B cell (primary cell): ENCODE data around the gene DDX52. TPM values are rescaled to one million over a fixed set of nuclear protein-coding genes. Genes with fewer than 3 reads are reported as not detected.

Source experiments
- ATAC-seq: fragments of 200-7000 bp; cut with Tn5 transposase; one replicate; pipeline ENCODE4 v1.10.0; 2021; ENCODE audit warnings: low read depth, mild to moderate bottlenecking, moderate number of reproducible peaks, moderate library complexity
- CTCF ChIA-PET: fragments of 350-600 bp; sonication (Branson Sonifier 250); formaldehyde crosslinking; loops from one replicate; lab custom pipeline; 2021; ENCODE audit warnings: antibody characterized with exemption, inconsistent platforms; lab: Charles Lee
- POLR2A ChIA-PET: fragments of 350-600 bp; sonication (Branson Sonifier 250); formaldehyde crosslinking; loops from one replicate; lab custom pipeline; 2021; ENCODE audit warnings: antibody characterized with exemption; lab: Charles Lee
- DNase-seq: peaks from one replicate; pipeline ENCODE4 v3.0.0; 2013
- H2AFZ ChIP-seq: 2 replicates; pipeline ENCODE4 v1.6.1; 2012; ENCODE audit warnings: mild to moderate bottlenecking, low read depth, low read length; ENCODE audit not compliant: insufficient read depth, poor library complexity, severe bottlenecking
- H3K27ac ChIP-seq, 2 donors: 1 replicate in 1 of 2; 2 replicates in 1 of 2; pipeline ENCODE4 v1.5.1; 2012 to 2013; ENCODE audit warnings: low read length in 2 of 2, mild to moderate bottlenecking in 2 of 2, moderate library complexity in 1 of 2
- H3K27me3 ChIP-seq, 4 experiments: fragments of 200-600 bp in 1 of 4; sonication (generic) in 1 of 4; replicated peaks in 1 of 4; 1 replicate in 2 of 4; 2 replicates in 2 of 4; pipeline versions ENCODE4 v1.6.1 to v1.7.0; 2013 to 2016; ENCODE audit warnings: low read length in 3 of 4, mild to moderate bottlenecking in 2 of 4, mixed read lengths in 1 of 4, moderate library complexity in 1 of 4; ENCODE audit not compliant: insufficient read depth in 4 of 4, control insufficient read depth in 3 of 4; ENCODE audit errors: control extremely low read depth in 1 of 4
- H3K36me3 ChIP-seq, 2 experiments: replicated peaks in 1 of 2; 1 replicate in 1 of 2; 2 replicates in 1 of 2; pipeline versions ENCODE4 v1.6.1 to v1.7.1; 2013; ENCODE audit warnings: low read length in 1 of 2; ENCODE audit not compliant: insufficient read depth in 2 of 2, control insufficient read depth in 1 of 2; ENCODE audit errors: control extremely low read depth in 1 of 2, extremely low read depth in 1 of 2
- H3K4me1 ChIP-seq, 2 donors: fragments of 200-600 bp in 1 of 2; sonication (generic) in 1 of 2; 1 replicate in 1 of 2; 2 replicates in 1 of 2; pipeline versions ENCODE4 v1.5.1 to v1.6.1; 2013 to 2017; ENCODE audit warnings: low read length in 2 of 2; ENCODE audit not compliant: control insufficient read depth in 2 of 2, insufficient read depth in 2 of 2
- H3K4me2 ChIP-seq: replicated peaks from 2 replicates; pipeline ENCODE3; 2012; ENCODE audit warnings: mild to moderate bottlenecking, low read depth, low read length; ENCODE audit not compliant: poor library complexity, severe bottlenecking
- H3K4me3 ChIP-seq, 5 experiments: fragments of 200-600 bp in 1 of 5; sonication (generic) in 1 of 5; 1 replicate in 3 of 5; 2 replicates in 2 of 5; pipeline versions ENCODE4 v1.5.1 to v1.7.0; 2011 to 2016; ENCODE audit warnings: low read length in 4 of 5, mild to moderate bottlenecking in 4 of 5, low read depth in 2 of 5, control low read depth in 1 of 5, moderate library complexity in 1 of 5; ENCODE audit not compliant: insufficient read depth in 1 of 5; ENCODE audit errors: control extremely low read depth in 1 of 5, extremely low read depth in 1 of 5
- H3K79me2 ChIP-seq: fragments of 200-600 bp; sonication (generic); one replicate; pipeline ENCODE4 v1.6.0; 2016; ENCODE audit warnings: low read length; ENCODE audit not compliant: control insufficient read depth, insufficient read depth
- H3K9ac ChIP-seq: fragments of 200-600 bp; sonication (generic); 2 replicates; pipeline ENCODE4 v1.6.1; 2017; ENCODE audit warnings: mild to moderate bottlenecking, low read length, moderate library complexity
- H3K9me3 ChIP-seq, 3 donors: one replicate each; pipeline versions ENCODE4 v1.6.1 to v1.7.1; 2013; ENCODE audit warnings: low read length in 2 of 3; ENCODE audit not compliant: control insufficient read depth in 2 of 3, insufficient read depth in 1 of 3; ENCODE audit errors: control extremely low read depth in 1 of 3
- H4K20me1 ChIP-seq: 2 replicates; pipeline ENCODE4 v1.6.0; 2012; ENCODE audit warnings: mild to moderate bottlenecking, low read length; ENCODE audit not compliant: insufficient read depth, control insufficient read depth, poor library complexity, severe bottlenecking
- H3K27ac Mint-ChIP-seq: one replicate; pipeline ENCODE4 v1.8.0; 2021; ENCODE audit warnings: mixed read lengths
- H3K27me3 Mint-ChIP-seq: one replicate; pipeline ENCODE4 v1.8.0; 2021; ENCODE audit warnings: mixed read lengths
- H3K4me1 Mint-ChIP-seq: one replicate; pipeline ENCODE4 v1.8.0; 2021; ENCODE audit warnings: mixed read lengths
- H3K4me3 Mint-ChIP-seq: one replicate; pipeline ENCODE4 v1.8.0; 2021; ENCODE audit warnings: mixed read lengths
- H3K9me3 Mint-ChIP-seq: one replicate; pipeline ENCODE4 v1.8.0; 2022; ENCODE audit warnings: mixed read lengths; ENCODE audit not compliant: insufficient read depth
- CTCF ChIP-seq: fragments of 200-600 bp; IDR thresholded peaks from one replicate; pipeline ENCODE4 v1.8.0; 2022; ENCODE audit warnings: antibody characterized with exemption, mild to moderate bottlenecking
- EZH2 ChIP-seq: IDR thresholded peaks from 2 replicates; pipeline ENCODE4 v1.6.1; 2012; ENCODE audit warnings: borderline replicate concordance, low read depth, mild to moderate bottlenecking, moderate library complexity, low read length; ENCODE audit not compliant: insufficient read depth, poor library complexity, severe bottlenecking
- WGBS: methylation state at CpG from one replicate; pipeline ENCODE4 v1.1.5; 2013; ENCODE audit warnings: missing lambda C conversion rate; ENCODE audit not compliant: insufficient coverage; 5-methylcytosine and 5-hydroxymethylcytosine counted together
- intact Hi-C: fragments of 100-400 bp; cut with micrococcal nuclease; formaldehyde crosslinking; loops from one replicate; pipeline ENCODE4 v1.10.0; 2022
- polyA plus RNA-seq: library from polyadenylated mRNA; depleted of rRNA; stranded (reverse); fragments of >200 nt; gene quantifications from 2 replicates; pipeline ENCODE4 v1.2.3, GENCODE V29; 2012
- total RNA-seq, 2 donors: library from RNA; stranded (reverse); fragments of 120-200 nt in 1 of 2; gene quantifications; 1 replicate in 1 of 2; 2 replicates in 1 of 2; pipeline versions ENCODE4 v1.2.3 to v1.2.4, GENCODE V29; 2013 to 2022

The DDX52 gene
- total and polyA plus RNA-seq, 2 donors (not counting 1 experiment from before 2014, with no cell fraction given): 5.7 to 38.2 TPM

- Mint-ChIP-seq H3K4me3 (peak overlapping the region; percentile 95), H3K4me1 (peaks cover 43% of the 10 kb centered on the region), H3K27me3 (no peaks in the 10 kb centered on the region), H3K27ac (peak overlapping the region; percentile 97), H3K9me3 (no peaks in the 10 kb centered on the region)
- Histone ChIP-seq H2AFZ (peak overlapping the region; percentile 78), H3K4me1 (peaks cover 24 to 37% of the 10 kb centered on the region in 2 donors), H3K9me3 (no peaks in the 10 kb centered on the region), H3K27ac (peak overlapping the region; percentile 80 to 86), H3K79me2 (peaks cover 39% of the 10 kb centered on the region), H3K36me3 (peaks cover 8 to 22% of the 10 kb centered on the region in 2 experiments), H4K20me1 (peaks cover 25% of the 10 kb centered on the region), H3K27me3 (no peaks in the 10 kb centered on the region), H3K4me3 (peak overlapping the region; percentile 80 to 94 (median 89)), H3K9ac (peak overlapping the region; percentile 93), H3K4me2 (peak overlapping the region; percentile 77)
- ChIA-PET POLR2A (interaction anchor here (0.5 to 1.4 kb wide), 6 partner anchors 9 to 249 kb away, joined by 3 to 6 read pairs (median 6); no protein-coding TSS in a partner anchor), CTCF (interaction anchor here (0.5 to 2.9 kb wide), 14 partner anchors 11 to 1447 kb away, joined by 3 to 19 read pairs (median 3); no protein-coding TSS in a partner anchor)
- no peak for TF ChIP-seq CTCF
- no peak for TF ChIP-seq EZH2
- DNase-seq (peak; percentile 53), ATAC-seq (peak; percentile 16)
- WGBS: 0% methylated on average over 18 of the region's 26 CpGs
- intact Hi-C loops: loop anchor here (1.0 kb wide), 5 partner anchors 35 to 249 kb away; partner anchors contain the start of genes DDX52 and DUSP14
Measured at GRCh38 chr17:37608351-37609169, 34.7 kb downstream of the DDX52 start.
